Esophagus squamous epithelium (tissue), 4 donors: ENCODE data around the gene LAT.

ENCODE experiments used
- CTCF ChIP-seq, 6 experiments: fragments of 450-650 bp in 4 of 6; fragments of 200-600 bp in 2 of 6; sonication (generic) in 2 of 6; IDR thresholded peaks; one replicate each; pipeline ENCODE4 v1.5.1; 2016 to 2019; ENCODE audit warnings: antibody characterized with exemption in 6 of 6, mild to moderate bottlenecking in 4 of 6, moderate library complexity in 4 of 6
- POLR2A ChIP-seq, 4 donors: fragments of 450-650 bp; IDR thresholded peaks; one replicate each; pipeline ENCODE4 v1.6.1; 2017; ENCODE audit warnings: antibody characterized with exemption in 4 of 4, mild to moderate bottlenecking in 4 of 4, moderate library complexity in 3 of 4

DNA sequence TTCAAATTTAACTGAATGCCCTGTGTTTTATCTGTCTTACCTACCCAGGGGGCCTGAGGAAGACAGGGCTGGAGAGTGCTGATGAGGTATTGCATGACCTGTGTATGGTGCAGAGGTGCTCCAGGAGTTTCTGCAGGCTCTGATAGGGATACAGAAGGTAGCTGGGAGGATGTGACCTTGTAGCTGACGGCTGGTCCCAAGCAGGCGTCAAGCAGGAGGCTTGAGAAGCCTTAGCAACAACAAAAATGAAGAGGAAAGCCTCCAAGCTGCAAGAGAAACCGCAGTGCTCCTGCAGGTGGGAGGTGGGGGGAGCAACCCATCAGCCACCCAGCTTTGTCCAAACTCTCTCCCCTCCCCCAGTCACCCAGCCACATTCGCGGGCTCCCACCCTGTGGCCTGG is 40.4 kb downstream of the LAT start:
- TF ChIP-seq POLR2A (IDR thresholded peaks at IDR 0.05) (no peak), CTCF (IDR thresholded peaks at IDR 0.05) (no peak)
